ENCODE measurements around the gene IMPDH1.

Gene IMPDH1

DNA sequence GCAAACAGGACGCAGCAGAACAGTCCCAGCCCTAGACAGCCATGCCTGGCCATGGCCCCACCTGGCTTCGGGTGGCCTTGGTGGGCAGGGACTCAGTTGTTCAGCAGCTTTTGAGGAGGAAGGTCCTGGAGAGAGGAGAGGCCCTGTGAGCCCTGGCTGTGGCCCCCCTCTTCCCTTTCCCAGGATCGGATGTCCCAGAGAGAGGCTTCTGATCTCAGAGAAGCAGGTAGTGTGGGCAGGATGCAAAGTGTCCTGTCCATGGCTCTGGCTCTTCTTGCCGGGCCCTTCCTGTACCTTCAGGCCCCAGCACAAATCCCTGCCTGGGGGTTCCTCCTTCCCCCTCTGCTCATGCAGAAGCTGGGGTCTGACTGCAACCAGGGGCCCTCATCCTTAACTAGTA, 49.8 kb downstream of the IMPDH1 start:
- TF ChIP-seq, protein P1, sequence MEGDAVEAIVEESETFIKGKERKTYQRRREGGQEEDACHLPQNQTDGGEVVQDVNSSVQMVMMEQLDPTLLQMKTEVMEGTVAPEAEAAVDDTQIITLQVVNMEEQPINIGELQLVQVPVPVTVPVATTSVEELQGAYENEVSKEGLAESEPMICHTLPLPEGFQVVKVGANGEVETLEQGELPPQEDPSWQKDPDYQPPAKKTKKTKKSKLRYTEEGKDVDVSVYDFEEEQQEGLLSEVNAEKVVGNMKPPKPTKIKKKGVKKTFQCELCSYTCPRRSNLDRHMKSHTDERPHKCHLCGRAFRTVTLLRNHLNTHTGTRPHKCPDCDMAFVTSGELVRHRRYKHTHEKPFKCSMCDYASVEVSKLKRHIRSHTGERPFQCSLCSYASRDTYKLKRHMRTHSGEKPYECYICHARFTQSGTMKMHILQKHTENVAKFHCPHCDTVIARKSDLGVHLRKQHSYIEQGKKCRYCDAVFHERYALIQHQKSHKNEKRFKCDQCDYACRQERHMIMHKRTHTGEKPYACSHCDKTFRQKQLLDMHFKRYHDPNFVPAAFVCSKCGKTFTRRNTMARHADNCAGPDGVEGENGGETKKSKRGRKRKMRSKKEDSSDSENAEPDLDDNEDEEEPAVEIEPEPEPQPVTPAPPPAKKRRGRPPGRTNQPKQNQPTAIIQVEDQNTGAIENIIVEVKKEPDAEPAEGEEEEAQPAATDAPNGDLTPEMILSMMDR (conservative IDR thresholded peaks at IDR 0.05; ENCODE audit: low read depth, low read length) = no peak
- DNase-seq (ENCODE audit: low read depth) = no peak
- no peak overlapping the region for H3K4me3 ChIP-seq (ENCODE audit: low read length)

DNA sequence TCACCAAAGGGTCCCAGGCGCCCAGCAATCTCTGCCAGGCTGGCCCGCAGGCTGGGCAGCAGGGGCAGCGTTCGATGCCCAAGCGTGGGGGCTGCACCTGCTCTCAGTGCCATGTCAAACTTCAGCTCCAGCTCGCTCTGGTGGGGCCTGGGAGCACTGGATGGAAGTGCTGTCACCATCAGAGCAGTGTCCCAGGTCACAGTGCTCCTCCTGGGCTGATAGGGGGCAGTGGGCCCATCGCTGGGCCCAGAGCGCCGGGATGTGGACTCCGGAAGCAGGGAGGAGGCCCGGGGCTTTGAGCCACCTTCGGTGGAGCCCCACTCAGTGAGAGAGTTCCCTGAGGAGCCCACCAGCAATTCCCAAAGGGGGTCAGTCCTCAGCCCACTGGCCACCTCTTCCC, 50.4 kb downstream of the IMPDH1 start:
- no peak for DNase-seq (ENCODE audit: low read depth)
- H3K4me3 ChIP-seq (ENCODE audit: low read length) = no peak overlapping the region
- TF ChIP-seq, protein P1 (conservative IDR thresholded peaks at IDR 0.05; ENCODE audit: low read depth, low read length) = no peak

DNA sequence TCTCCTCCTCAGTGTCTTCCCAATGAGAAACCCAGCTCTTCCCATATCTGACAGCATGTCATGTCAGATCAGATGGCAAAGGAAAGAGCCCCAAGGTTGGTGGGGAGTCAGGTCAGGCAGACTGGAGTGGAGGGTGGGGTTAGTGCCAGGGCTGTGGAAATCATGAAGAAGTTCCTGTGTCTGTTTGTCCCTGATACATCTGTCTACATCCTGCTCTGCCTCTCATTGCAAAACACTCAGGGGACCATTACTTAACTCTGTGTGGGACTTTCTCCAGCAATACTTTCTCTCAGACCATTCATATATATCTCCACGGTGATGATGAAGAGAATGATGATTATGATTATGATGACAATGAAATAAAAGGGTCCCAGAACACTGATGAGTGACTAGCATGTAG, 51.5 kb downstream of the IMPDH1 start:
- no peak for DNase-seq (ENCODE audit: low read depth)

DNA sequence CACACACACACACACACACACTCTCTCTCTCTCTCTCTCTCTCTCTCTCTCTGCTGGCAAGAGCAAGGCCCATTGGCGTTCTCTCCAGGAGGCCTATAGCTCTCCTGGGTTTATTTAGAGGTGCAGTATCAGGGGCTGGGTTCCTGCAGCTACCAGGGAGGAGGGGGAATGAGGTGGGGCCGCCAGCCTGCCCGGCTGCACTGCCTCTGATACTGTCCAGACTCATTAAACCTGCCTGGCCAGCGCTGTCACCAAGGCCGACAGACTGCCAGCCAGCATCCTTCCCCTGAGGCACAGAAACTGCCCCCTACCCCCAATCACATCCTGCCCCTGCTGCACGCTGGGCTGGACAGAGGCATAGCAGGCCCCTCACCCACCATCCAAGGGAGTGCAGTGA, 52.6 kb downstream of the IMPDH1 start:
- DNase-seq (ENCODE audit: low read depth) = no peak
- TF ChIP-seq, protein P1 (conservative IDR thresholded peaks at IDR 0.05; ENCODE audit: low read depth, low read length) = no peak

More for the DNA sequence above, 51.5 kb downstream of the IMPDH1 start:
- H3K4me3 ChIP-seq (ENCODE audit: low read length) = no peak overlapping the region
- TF ChIP-seq, protein P1 (conservative IDR thresholded peaks at IDR 0.05; ENCODE audit: low read depth, low read length) = no peak

DNA sequence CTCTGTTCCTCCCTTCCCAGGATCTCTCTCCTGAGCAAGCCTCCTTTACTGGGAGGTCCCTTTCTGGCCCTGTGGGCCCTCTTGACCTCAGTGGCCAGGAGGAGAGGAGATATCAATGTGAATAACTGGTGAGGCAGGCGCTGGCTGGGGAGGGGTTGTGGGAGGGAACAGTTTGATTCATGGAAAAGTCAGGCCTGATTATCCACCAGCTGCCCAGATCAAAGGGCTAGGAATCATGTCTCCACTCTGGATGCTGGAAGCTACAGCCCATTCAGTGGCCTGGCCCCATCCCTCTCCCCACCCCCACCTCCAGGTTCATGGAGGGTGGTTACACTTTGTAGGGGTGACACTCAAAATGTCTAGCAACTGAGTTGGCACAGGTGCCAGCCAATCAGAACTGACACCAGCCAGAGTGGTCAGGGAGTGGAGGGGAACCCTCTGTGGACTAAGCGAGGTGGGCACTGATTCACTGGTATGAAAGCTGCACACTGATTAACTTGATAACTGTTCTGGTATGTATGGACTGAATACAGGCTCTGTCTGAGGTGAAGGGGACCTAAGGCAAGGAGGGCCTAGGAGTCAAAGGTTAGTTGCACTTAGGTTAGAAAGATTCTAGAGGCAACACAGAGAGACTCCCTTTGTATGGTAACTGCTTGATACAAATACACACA, 53.1 kb downstream of the IMPDH1 start:
- TF ChIP-seq, protein P1 (conservative IDR thresholded peaks at IDR 0.05; ENCODE audit: low read depth, low read length) = no peak
- no peak for DNase-seq (ENCODE audit: low read depth)
- no peak overlapping the region for H3K4me3 ChIP-seq (ENCODE audit: low read length)

More for the DNA sequence above, 52.6 kb downstream of the IMPDH1 start:
- H3K4me3 ChIP-seq (ENCODE audit: low read length) = no peak overlapping the region

DNA sequence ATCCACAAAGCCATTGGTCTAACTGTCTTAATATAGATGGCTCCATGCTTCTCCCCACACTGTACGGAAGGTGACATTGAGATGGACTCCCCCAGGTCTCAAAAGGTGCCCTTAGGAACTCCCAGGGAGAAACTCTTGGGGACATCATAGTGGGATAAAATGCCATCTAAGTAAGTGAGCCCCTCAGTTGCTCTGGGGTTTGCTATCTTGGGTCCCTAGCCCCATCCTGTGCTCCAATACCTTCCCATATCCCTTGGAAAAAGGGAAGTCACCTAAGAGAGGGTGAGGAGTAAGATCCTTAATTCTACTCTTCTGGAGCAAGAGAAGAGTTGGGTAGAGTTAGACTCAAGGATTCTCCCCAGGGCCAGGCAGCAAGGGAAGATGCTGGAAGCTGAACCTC, 56.2 kb downstream of the IMPDH1 start:
- no peak for DNase-seq (ENCODE audit: low read depth)
- TF ChIP-seq, protein P1 (conservative IDR thresholded peaks at IDR 0.05; ENCODE audit: low read depth, low read length) = no peak
- H3K4me3 ChIP-seq (ENCODE audit: low read length) = no peak overlapping the region

DNA sequence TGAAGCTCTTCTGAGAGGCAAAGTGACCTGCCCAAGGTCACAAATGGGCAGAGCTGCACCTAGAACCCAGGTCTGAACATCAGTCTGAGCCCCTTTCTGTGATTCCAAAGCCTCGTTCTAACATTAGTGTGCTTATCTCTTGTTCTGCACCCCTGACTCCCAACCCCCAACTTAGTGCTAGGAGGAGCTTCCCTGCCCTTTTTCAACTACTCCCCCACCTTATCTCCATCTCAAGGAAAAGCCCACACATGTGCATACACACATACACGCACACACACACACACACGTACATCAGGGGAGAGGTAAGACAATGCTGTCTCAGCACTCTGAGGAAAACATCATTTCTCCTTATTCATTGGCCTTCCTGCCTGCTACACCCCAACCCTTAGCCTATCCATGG, 56.6 kb downstream of the IMPDH1 start:
- no peak for DNase-seq (ENCODE audit: low read depth)
- no peak overlapping the region for H3K4me3 ChIP-seq (ENCODE audit: low read length)
- TF ChIP-seq, protein P1 (conservative IDR thresholded peaks at IDR 0.05; ENCODE audit: low read depth, low read length) = no peak
